Stimulated activated CD8-positive, alpha-beta memory T cell treated with anti-CD3 and anti-CD28 coated beads, Interleukin-4, amount 100 ng/mL, for 1 hour (primary cell): Measurements from ENCODE around the gene SLC25A52.
"Not testable (repeated sequence)": the region's sequence is repeated elsewhere in the genome, so short reads cannot be mapped to it uniquely, and the experiment has no call there.

Experiments used
- DNase-seq, 2 donors: peaks; one replicate each; pipeline ENCODE4 v3.0.0-alpha.2; 2020; ENCODE audit warnings: low read depth in 2 of 2, low spot score in 1 of 2

Gene SLC25A52

GRCh38 chr18:31760695-31761094, at the start of gene SLC25A52:
Gene SLC25A52, minus strand, starts transcription at chr18:31760880. Its CDS starts 219 bp downstream, at chr18:31760661.
- DNase-seq = no peak

DNA sequence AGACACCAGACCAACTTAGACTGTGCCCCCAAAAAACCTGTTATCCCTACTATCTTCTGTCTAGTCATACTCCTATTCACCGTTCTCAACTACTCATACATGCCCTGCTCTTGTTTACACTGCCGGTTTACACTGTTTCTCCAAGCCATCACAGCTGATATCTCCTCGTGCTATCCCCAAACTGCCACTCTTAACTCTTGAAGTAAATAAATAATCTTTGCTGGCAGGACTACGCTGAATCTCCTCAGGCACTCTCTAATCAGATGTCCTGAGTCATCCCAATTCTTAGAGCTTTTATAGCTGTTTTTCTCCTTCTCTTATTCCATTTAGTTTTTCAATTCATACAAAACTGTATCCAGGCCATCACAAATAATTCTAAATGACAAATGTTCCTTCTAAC, 48.4 kb upstream of the SLC25A52 start:
- DNase-seq = not testable (repeated sequence)

DNA sequence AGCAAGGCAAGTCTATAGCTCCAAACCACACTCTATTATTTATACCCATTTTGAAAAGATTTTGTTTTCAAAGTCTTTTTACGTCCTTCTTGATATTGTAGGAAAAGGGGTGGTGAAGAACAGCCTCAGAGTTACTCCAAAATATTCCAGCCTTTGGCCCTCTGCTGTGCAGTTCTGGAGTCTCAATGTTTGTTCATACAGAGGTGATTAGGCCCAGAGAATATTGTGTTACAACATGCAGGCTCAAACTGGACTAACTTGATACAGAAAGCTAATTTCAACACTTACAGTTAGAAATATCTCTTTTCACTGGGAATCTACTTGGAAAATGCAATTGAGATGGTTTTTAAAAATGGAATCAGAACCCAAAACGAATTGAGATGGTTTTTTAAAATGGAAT, 40.4 kb upstream of the SLC25A52 start:
- no peak for DNase-seq

GRCh38 chr18:31799257-31799656, 38.6 kb upstream of the SLC25A52 start:
- not testable (repeated sequence) for DNase-seq

DNA sequence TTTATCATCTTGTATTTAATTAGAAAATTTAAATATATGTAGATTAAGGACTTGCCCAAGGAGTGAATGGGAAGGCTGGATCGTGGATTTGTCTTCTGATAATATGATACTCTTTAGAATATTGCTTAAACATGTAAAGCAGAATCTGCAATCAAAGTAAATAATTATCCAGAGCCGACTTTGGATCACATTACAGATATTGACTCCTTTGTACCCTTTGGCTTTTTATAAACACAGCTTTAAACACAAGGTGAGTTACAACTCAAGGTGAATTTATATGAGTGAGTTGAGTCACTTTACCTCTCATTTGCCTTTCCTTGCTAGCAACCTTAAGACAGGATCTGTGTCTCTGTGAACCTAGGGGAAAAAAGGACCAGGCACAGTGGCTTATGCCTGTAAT, 37.7 kb upstream of the SLC25A52 start:
- DNase-seq = no peak

- no peak for DNase-seq
Measured at GRCh38 chr18:31795747-31796146, 35.1 kb upstream of the SLC25A52 start.

DNA sequence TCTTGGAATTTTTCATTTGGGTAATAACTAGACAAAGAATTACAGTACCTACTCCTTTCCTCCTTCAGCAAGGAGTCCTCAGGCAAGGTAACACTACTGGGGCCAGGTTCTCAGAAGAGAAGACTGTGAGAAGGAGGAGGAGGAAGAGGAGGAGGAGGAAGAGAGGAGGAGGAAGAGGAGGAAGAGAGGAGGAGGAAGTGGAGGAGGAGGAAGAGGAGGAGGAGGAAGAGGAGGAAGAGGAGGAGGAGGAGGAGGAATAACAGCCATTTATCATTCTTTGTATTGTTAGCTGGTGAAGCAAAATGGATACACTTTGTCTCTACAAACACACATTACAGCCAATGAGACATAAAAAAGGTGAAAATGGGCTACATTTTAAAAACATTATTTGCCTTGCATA, 32.9 kb upstream of the SLC25A52 start:
- DNase-seq = no peak

DNA sequence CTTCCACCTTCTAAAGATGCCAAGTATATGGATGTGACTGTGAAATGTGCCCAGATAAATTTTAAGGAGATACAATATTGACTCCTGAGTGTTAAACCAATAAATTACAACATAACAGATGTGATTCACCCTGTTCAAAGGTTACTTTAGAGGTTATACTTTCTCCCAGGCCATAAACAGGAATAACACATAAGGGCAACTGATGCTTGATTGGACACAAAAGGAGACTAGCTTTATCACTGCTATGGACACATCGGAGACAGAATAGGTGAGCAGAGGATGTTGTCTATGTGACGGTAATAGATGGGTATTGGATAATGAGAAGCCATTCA, 31.9 kb upstream of the SLC25A52 start:
- no peak for DNase-seq

- DNase-seq = no peak
Measured at GRCh38 chr18:31791817-31792579, 31.3 kb upstream of the SLC25A52 start.

DNA sequence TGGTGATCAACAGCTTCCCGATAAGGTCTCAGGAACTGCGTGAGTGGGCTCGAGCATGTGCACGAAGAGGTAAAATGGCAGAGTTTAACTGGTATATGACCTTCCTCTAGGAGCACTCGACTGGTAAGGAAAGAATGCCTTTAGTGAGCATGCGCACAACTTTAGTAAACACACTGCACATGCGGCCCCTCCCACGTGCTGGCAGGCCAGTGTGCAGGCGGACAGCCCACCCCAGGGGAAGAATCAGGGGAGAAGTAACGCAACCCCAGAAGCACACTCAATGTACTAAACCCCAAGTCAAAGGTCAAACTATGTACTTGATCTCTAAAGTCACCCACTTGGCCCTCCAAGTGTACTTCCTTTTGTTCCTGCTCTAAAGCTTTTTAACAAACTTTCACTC, 28.7 kb upstream of the SLC25A52 start:
- DNase-seq = no peak

DNA sequence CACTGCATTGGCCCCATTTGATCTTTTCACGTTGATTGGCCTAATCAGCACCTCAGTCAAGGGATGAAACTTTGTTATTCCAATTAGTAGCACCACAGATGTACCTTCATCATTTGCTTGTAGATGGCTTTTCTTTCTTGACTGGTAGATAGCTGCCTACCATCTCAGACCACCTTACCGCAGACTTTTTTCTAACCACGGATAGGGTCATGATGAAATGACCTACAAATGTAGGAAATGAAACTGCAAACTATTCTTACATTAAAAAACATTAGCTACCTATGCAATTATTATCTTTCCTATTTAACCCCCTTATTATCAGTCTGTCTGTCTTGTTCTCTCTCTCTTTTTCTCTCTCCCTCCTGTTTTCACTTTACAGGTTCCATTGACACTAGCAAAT, 22.4 kb upstream of the SLC25A52 start:
- no peak for DNase-seq

GRCh38 chr18:31778391-31778950, 17.8 kb upstream of the SLC25A52 start:
- no peak for DNase-seq

DNA sequence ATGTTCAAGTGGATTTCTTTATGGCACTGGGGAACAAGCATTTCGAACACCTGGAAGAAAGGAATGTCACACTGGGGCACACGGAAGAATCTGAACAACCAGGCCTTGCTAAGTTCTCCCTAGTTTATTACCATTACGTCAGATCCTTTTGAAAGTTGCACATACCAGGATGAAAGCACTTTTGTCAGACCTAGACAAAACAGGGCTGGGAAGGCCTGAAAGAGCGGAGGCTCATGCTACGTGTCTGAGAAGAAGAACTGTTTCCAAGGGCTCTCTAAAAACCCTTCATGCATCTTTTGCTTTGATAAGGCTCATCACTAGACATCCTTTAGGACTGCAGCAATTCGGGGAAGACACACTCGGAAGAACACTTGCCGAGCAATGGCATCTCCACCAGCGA, 15.4 kb upstream of the SLC25A52 start:
- no peak for DNase-seq

- DNase-seq = no peak
Measured at GRCh38 chr18:31774962-31775361, 14.3 kb upstream of the SLC25A52 start.

DNA sequence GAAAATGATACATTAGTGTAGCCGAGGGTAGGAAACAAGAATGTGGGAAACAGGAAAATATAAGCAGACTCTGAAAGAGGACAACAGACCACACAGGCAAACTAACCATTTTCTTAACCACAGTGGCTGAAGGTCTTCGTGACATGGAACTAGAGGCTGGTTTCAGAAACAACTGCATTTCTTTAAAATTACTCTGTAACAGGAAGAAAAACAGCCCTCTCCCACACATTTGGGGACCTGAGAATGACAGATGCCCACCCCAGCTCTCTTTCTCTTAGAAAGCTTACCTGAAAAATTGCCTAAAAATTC, 13.8 kb upstream of the SLC25A52 start:
- no peak for DNase-seq

DNA sequence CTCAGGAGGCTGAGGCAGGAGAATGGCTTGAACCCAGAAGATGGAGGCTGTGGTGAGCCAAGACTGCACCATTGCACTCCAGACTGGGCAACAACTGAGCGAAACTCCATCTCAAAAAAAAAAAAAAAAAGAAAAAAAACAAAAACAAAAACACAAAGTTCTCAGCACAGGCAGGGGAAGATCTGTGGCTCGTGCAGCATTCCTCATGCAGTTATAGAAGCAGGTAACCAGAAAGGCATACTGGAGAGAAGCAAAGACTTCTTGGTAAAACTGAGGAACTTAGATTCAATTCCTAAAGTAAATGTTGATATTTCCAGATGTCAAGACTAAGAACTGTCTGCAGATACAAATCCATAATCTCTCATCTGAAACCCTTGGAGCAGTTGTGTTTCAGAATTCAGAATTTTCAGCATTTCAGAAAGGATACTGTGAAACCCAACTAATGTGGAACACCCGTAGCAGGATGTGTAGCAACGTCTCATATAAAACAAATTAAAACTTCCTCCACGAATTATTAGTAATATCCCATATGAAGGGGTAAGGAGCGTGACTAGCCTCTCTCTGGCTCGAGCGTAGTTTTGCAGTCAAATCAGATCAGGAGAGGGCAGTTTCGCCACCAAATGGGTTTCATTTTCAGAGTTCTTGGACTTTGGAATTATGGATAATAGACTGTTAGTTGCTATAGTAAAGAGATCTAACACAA, 13.2 kb upstream of the SLC25A52 start:
- no peak for DNase-seq

GRCh38 chr18:31772699-31773098, 12.0 kb upstream of the SLC25A52 start:
- DNase-seq = no peak

DNA sequence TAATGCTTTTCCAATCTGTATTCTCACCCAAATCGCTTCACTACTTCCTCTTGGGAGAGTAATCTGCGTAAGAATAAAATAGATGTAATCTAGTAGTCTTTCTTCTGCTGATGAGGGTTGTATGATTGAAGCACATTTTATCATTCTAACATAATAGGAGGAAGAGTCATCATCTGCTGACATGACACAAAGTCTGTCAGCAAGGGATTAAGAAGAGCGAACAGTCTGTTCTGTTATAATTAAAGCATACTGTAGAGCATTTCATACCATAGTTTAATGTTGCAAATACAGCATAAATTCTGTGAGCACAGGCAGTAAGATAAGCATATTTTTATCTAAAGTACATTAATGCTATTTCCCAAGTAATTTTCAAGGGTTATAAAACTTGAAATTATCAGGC, 10.4 kb downstream of the SLC25A52 start:
- no peak for DNase-seq

DNA sequence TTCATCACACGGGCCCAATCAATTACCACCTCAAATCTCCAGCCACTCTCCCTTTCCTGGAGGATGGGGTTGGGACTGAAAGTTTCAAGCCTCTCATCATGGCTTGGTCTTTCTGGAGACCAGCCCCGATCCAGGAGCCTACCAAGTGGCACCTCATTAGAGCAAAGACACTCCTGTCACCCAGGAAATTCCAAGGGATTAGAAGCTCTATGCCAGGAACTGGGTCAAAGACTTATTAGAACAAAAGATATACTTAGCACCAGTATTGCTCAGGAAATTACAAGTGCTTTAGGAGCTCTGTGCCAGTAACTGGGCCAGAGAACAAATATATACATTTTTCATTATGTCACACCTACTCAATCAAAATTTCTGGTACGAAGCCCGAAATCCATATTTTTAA, 14.3 kb downstream of the SLC25A52 start:
- no peak for DNase-seq

GRCh38 chr18:31744321-31745067, 16.2 kb downstream of the SLC25A52 start:
- no peak for DNase-seq

DNA sequence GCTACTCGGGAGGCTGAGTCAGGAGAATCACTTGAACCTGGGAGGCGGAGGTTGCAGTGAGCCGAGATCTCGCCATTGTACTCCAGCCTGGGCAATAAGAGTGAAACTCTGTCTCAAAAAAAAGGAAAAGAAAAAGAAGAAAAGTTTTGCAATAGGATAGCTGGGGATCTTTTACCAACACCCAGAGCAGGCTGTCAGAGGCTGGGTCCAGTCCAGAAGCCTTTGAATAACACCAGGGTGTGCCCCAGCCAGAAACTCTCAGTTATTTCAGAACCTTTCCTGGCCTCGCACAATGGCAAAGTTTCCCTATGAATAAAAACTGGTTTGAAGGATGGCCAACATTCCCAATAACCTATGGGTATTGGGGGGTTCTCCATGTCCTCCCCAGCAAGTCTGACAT, 17.1 kb downstream of the SLC25A52 start:
- not testable (repeated sequence) for DNase-seq
